HG02588 (cell line): ENCODE measurements around the gene MED22.
"Not testable (repeated sequence)": the region's sequence is repeated elsewhere in the genome, so short reads cannot be mapped to it uniquely, and the experiment has no call there.

ENCODE experiments used
- ATAC-seq: cut with Tn5 transposase; IDR thresholded peaks from one replicate; pipeline ENCODE4 v1.9.1; 2021; ENCODE audit warnings: mild to moderate bottlenecking, moderate library complexity; ENCODE audit not compliant: unreplicated experiment

MED22 gene

GRCh38 chr9:133377280-133377679, 29.3 kb upstream of the MED22 start:
- ATAC-seq: not testable (repeated sequence)

GRCh38 chr9:133375724-133376654, 28.1 kb upstream of the MED22 start, which contains the start of the genes STKLD1 and SURF4:
STKLD1 (plus strand) TSS chr9:133376366; CDS start chr9:133376474, 108 bp downstream.
SURF4 (minus strand) TSS chr9:133376060; CDS start chr9:133375969, 91 bp downstream.
- peak; percentile 88 for ATAC-seq

GRCh38 chr9:133375116-133375723, 27.3 kb upstream of the MED22 start:
- no peak for ATAC-seq

- ATAC-seq: no peak
Observed at GRCh38 chr9:133374612-133375115, 26.7 kb upstream of the MED22 start.

- no peak for ATAC-seq
Observed at GRCh38 chr9:133372144-133372543, 24.2 kb upstream of the MED22 start.

GRCh38 chr9:133371261-133371711, 23.4 kb upstream of the MED22 start:
- ATAC-seq: no peak

- ATAC-seq: no peak
Observed at GRCh38 chr9:133370685-133371084, 22.8 kb upstream of the MED22 start.

- ATAC-seq: no peak
Observed at GRCh38 chr9:133369933-133370332, 22.0 kb upstream of the MED22 start.

- ATAC-seq: no peak
Observed at GRCh38 chr9:133369422-133369821, 21.5 kb upstream of the MED22 start.

GRCh38 chr9:133368249-133368881, 20.4 kb upstream of the MED22 start:
- no peak for ATAC-seq

GRCh38 chr9:133367778-133368177, 19.8 kb upstream of the MED22 start:
- no peak for ATAC-seq

- ATAC-seq: no peak
Observed at GRCh38 chr9:133367221-133367620, 19.3 kb upstream of the MED22 start.

GRCh38 chr9:133366435-133366834, 18.5 kb upstream of the MED22 start:
- no peak for ATAC-seq

- ATAC-seq: no peak
Observed at GRCh38 chr9:133362359-133363044, 14.6 kb upstream of the MED22 start.

GRCh38 chr9:133361507-133362092, 13.7 kb upstream of the MED22 start:
- ATAC-seq: no peak

- no peak for ATAC-seq
Observed at GRCh38 chr9:133360400-133361393, 12.8 kb upstream of the MED22 start.

- no peak for ATAC-seq
Observed at GRCh38 chr9:133359399-133360175, 11.7 kb upstream of the MED22 start.

GRCh38 chr9:133357656-133358055, 9.7 kb upstream of the MED22 start:
- no peak for ATAC-seq
